ENCODE results near the gene TCERG1L.

TCERG1L gene

GRCh38 chr10:131311661-131312477, at the start of gene TCERG1L:
TSS of gene TCERG1L (minus strand) at chr10:131311721. CDS start at chr10:131311635, 86 bp downstream.
- TF ChIP-seq, protein P1, sequence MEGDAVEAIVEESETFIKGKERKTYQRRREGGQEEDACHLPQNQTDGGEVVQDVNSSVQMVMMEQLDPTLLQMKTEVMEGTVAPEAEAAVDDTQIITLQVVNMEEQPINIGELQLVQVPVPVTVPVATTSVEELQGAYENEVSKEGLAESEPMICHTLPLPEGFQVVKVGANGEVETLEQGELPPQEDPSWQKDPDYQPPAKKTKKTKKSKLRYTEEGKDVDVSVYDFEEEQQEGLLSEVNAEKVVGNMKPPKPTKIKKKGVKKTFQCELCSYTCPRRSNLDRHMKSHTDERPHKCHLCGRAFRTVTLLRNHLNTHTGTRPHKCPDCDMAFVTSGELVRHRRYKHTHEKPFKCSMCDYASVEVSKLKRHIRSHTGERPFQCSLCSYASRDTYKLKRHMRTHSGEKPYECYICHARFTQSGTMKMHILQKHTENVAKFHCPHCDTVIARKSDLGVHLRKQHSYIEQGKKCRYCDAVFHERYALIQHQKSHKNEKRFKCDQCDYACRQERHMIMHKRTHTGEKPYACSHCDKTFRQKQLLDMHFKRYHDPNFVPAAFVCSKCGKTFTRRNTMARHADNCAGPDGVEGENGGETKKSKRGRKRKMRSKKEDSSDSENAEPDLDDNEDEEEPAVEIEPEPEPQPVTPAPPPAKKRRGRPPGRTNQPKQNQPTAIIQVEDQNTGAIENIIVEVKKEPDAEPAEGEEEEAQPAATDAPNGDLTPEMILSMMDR (IDR thresholded peaks at IDR 0.05; ENCODE audit: insufficient read depth, low read length, poor library complexity, severe bottlenecking), result no peak
- no peak for DNase-seq (ENCODE audit: extremely low read depth, insufficient read length)
- no peaks in the 10 kb centered on the region for H3K27me3 ChIP-seq (replicated peaks; ENCODE audit: control insufficient read depth, insufficient read depth, low read length)
- no peaks in the 10 kb centered on the region for H3K36me3 ChIP-seq (ENCODE audit: control insufficient read depth, insufficient read depth, low read length)
- H3K4me3 ChIP-seq (replicated peaks; ENCODE audit: low read depth, low read length), result no peak within 1 kb of the TSS

DNA sequence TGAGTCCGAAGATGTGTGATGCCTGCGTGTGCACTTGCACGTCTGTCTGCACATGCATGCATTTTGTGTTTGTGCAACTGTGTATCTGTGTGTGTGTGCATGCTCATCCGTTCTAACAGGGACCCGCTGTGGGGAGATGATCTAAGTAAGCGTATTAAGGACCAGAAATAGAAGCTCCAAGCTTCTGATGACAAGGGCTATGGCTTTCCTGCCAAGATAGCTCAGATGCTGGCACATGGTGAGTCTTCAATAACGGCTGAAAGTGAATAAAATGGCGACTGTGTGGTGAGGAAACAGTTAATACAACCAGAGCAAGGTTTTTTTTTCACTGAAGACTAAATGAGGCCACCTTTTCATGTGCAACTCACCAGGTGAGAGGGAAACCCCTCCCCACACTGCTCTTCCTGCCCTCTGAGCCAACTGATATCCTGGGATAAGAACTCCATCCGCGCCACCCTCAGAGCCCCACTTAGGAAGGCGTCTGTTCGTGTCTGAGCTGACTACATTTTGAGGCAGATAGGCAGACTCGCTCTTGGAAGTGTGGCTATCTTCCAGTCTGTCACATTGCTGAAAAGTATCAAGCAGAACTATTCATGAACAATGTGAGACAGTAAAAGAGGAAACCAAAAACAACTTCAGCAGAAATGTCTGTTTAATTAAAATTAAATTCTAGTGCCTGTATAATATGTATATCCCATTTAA, 47.4 kb upstream of the TCERG1L start:
- TF ChIP-seq, protein P1 (IDR thresholded peaks at IDR 0.05; ENCODE audit: insufficient read depth, low read length, poor library complexity, severe bottlenecking), result no peak
- Histone ChIP-seq H3K27me3 (replicated peaks; ENCODE audit: control insufficient read depth, insufficient read depth, low read length) (no peaks in the 10 kb centered on the region), H3K36me3 (ENCODE audit: control insufficient read depth, insufficient read depth, low read length) (no peaks in the 10 kb centered on the region), H3K4me3 (replicated peaks; ENCODE audit: low read depth, low read length) (no peak overlapping the region)
- no peak for DNase-seq (ENCODE audit: extremely low read depth, insufficient read length)

DNA sequence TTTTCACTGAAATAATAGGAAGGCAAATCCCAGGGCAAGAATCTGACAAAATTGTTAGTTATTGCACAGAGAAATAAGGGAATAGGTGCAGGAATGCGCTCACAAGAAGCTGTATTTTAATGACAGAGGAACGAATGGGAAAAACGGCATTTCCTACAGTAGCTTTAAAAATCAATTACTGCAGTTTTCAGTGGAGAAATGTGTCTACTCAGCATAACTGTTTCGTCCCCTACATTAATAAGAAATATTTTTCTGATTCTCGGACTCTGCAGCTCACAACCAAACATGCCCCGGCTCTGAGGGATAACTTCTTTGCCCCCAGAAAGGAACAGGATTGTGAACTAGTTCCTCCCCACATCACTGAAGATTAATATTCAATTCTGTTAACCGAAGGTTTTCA, 44.9 kb upstream of the TCERG1L start:
- H3K4me3 ChIP-seq (replicated peaks; ENCODE audit: low read depth, low read length), result no peak overlapping the region
- DNase-seq (ENCODE audit: extremely low read depth, insufficient read length), result no peak
- no peaks in the 10 kb centered on the region for H3K27me3 ChIP-seq (replicated peaks; ENCODE audit: control insufficient read depth, insufficient read depth, low read length)
- TF ChIP-seq, protein P1 (IDR thresholded peaks at IDR 0.05; ENCODE audit: insufficient read depth, low read length, poor library complexity, severe bottlenecking), result no peak
- H3K36me3 ChIP-seq (ENCODE audit: control insufficient read depth, insufficient read depth, low read length), result no peaks in the 10 kb centered on the region

GRCh38 chr10:131355881-131356280, 44.4 kb upstream of the TCERG1L start:
- DNase-seq (ENCODE audit: extremely low read depth, insufficient read length), result no peak
- no peaks in the 10 kb centered on the region for H3K27me3 ChIP-seq (replicated peaks; ENCODE audit: control insufficient read depth, insufficient read depth, low read length)
- TF ChIP-seq, protein P1 (IDR thresholded peaks at IDR 0.05; ENCODE audit: insufficient read depth, low read length, poor library complexity, severe bottlenecking), result no peak
- H3K4me3 ChIP-seq (replicated peaks; ENCODE audit: low read depth, low read length), result no peak overlapping the region
- no peaks in the 10 kb centered on the region for H3K36me3 ChIP-seq (ENCODE audit: control insufficient read depth, insufficient read depth, low read length)

- TF ChIP-seq, protein P1 (IDR thresholded peaks at IDR 0.05; ENCODE audit: insufficient read depth, low read length, poor library complexity, severe bottlenecking), result no peak
- no peak for DNase-seq (ENCODE audit: extremely low read depth, insufficient read length)
- no peaks in the 10 kb centered on the region for H3K27me3 ChIP-seq (replicated peaks; ENCODE audit: control insufficient read depth, insufficient read depth, low read length)
- H3K4me3 ChIP-seq (replicated peaks; ENCODE audit: low read depth, low read length), result no peak overlapping the region
- H3K36me3 ChIP-seq (ENCODE audit: control insufficient read depth, insufficient read depth, low read length), result no peaks in the 10 kb centered on the region
Observed at GRCh38 chr10:131355056-131355455, 43.5 kb upstream of the TCERG1L start.
